Left ventricle myocardium inferior (tissue), 1 donor: Measurements from ENCODE around the gene STXBP6. TPM values are rescaled to one million over a fixed set of nuclear protein-coding genes. Genes with fewer than 3 reads are reported as not detected.

Experiments
- DNase-seq: peaks from one replicate; pipeline ENCODE4 v3.0.0-alpha.2; 2020
- H3K27ac ChIP-seq: fragments of 200-600 bp; replicated peaks from 2 replicates; pipeline ENCODE4 v1.8.0; 2021
- H3K27me3 ChIP-seq: fragments of 200-600 bp; 2 replicates; pipeline ENCODE4 v1.8.0; 2021; ENCODE audit warnings: low read depth
- H3K36me3 ChIP-seq: fragments of 200-600 bp; 2 replicates; pipeline ENCODE4 v1.8.0; 2021
- H3K4me1 ChIP-seq: fragments of 200-600 bp; 2 replicates; pipeline ENCODE4 v1.8.0; 2021
- H3K4me3 ChIP-seq: fragments of 200-600 bp; 2 replicates; pipeline ENCODE4 v1.8.0; 2021; ENCODE audit warnings: mild to moderate bottlenecking, moderate library complexity
- H3K9me3 ChIP-seq: fragments of 200-600 bp; replicated peaks from 2 replicates; pipeline ENCODE4 v1.8.0; 2021
- intact Hi-C: fragments of 100-400 bp; cut with micrococcal nuclease; formaldehyde crosslinking; loops from one replicate; pipeline ENCODE4 v1.11.0; 2022
- total RNA-seq: library from RNA; stranded (reverse); fragmentation: NEBNext Ultra II Directional; extraction: Animal tissue kit (Norgen Biotek cat#: 25700); gene quantifications from one replicate; pipeline ENCODE4 v1.2.1, GENCODE V29; 2021
- TF ChIP-seq, protein P1 (sequence below): fragments of 200-600 bp; IDR thresholded peaks from 2 replicates; pipeline ENCODE4 v1.8.0; 2021; ENCODE audit warnings: antibody characterized with exemption, mild to moderate bottlenecking, borderline replicate concordance
- donor health status: DM: no; HTN: yes; CAD: no; lungs with severe emphysema.

Gene STXBP6
- total RNA-seq, 1 donor from 2014 or later, result 21.7 TPM

DNA sequence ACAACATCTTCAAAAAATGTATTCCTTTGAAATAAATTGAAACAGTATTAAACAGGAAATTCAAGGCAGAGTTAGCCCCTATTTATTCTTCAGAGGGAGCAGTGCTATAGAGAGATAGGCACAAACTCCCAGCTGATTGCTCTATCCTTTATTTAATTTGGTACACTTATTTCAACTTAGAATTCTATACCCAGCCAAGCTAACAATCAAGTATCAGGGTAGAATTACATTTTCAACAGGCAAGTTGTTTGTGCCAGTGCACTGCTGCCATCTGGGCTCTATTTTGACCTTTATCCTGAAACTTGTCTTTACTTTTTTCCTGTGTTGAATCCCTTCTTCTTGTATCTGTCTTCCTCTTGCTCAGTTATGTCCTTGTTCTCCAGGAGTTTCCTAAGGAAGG lies 159.2 kb downstream of the STXBP6 start:
- H3K27me3 ChIP-seq, result no peaks in the 10 kb centered on the region
- TF ChIP-seq, protein P1, sequence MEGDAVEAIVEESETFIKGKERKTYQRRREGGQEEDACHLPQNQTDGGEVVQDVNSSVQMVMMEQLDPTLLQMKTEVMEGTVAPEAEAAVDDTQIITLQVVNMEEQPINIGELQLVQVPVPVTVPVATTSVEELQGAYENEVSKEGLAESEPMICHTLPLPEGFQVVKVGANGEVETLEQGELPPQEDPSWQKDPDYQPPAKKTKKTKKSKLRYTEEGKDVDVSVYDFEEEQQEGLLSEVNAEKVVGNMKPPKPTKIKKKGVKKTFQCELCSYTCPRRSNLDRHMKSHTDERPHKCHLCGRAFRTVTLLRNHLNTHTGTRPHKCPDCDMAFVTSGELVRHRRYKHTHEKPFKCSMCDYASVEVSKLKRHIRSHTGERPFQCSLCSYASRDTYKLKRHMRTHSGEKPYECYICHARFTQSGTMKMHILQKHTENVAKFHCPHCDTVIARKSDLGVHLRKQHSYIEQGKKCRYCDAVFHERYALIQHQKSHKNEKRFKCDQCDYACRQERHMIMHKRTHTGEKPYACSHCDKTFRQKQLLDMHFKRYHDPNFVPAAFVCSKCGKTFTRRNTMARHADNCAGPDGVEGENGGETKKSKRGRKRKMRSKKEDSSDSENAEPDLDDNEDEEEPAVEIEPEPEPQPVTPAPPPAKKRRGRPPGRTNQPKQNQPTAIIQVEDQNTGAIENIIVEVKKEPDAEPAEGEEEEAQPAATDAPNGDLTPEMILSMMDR, result no peak
- intact Hi-C loops, result no loop called here

GRCh38 chr14:24889843-24890242 lies 160.1 kb downstream of the STXBP6 start:
- TF ChIP-seq, protein P1, result no peak

More for the DNA sequence above, 159.2 kb downstream of the STXBP6 start:
- Histone ChIP-seq H3K4me3 (no peak overlapping the region), H3K9me3 (peaks cover 12% of the 10 kb centered on the region), H3K27ac (no peak overlapping the region), H3K4me1 (peaks cover 70% of the 10 kb centered on the region), H3K36me3 (peaks cover 7% of the 10 kb centered on the region)
- no peak for DNase-seq

GRCh38 chr14:24888532-24888931 lies 161.4 kb downstream of the STXBP6 start:
- intact Hi-C loops, result no loop called here
- Histone ChIP-seq H3K9me3 (peaks cover 12% of the 10 kb centered on the region), H3K27me3 (no peaks in the 10 kb centered on the region), H3K27ac (no peak overlapping the region), H3K4me3 (no peak overlapping the region), H3K4me1 (peaks cover 55% of the 10 kb centered on the region), H3K36me3 (peaks cover 7% of the 10 kb centered on the region)
- DNase-seq, result no peak
- TF ChIP-seq, protein P1, result no peak

More at GRCh38 chr14:24889843-24890242, 160.1 kb downstream of the STXBP6 start:
- H3K27ac ChIP-seq, result peak overlapping the region; percentile 15
- H3K27me3 ChIP-seq, result no peaks in the 10 kb centered on the region
- H3K4me1 ChIP-seq, result peaks cover 61% of the 10 kb centered on the region
- peaks cover 7% of the 10 kb centered on the region for H3K36me3 ChIP-seq
- intact Hi-C loops, result no loop called here
- DNase-seq, result no peak
- H3K4me3 ChIP-seq, result no peak overlapping the region
- peaks cover 12% of the 10 kb centered on the region for H3K9me3 ChIP-seq

GRCh38 chr14:24887623-24888304 lies 162.2 kb downstream of the STXBP6 start:
- H3K36me3 ChIP-seq, result peaks cover 7% of the 10 kb centered on the region
- intact Hi-C loops, result no loop called here
- H3K4me1 ChIP-seq, result peaks cover 55% of the 10 kb centered on the region
- peaks cover 12% of the 10 kb centered on the region for H3K9me3 ChIP-seq
- no peak overlapping the region for H3K4me3 ChIP-seq
- no peaks in the 10 kb centered on the region for H3K27me3 ChIP-seq
- TF ChIP-seq, protein P1, result no peak
- DNase-seq, result no peak
- H3K27ac ChIP-seq, result no peak overlapping the region

DNA sequence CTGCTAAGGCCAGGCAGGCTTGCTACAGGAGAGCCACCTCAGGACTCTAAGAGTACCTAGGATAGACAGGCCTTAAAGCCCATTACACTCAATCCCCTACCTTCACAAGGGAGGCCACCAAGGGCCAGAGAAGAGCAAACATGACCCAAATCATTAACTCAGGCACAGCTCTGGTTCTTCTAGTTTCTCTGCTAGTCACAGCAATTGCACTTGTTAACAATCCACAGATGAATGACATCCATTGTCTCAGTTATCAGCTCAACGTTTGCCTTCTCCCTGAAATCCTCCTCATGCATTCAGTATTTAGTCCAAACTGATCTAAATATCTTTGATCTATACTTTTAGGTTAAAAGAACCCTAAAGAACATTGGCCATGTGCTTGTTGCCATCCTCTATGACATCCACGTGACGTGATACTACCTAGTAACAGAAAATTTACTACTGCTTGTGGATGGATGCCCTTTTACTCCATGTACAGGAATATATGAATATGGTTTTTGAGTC lies 164.5 kb downstream of the STXBP6 start:
- H3K4me1 ChIP-seq, result peaks cover 59% of the 10 kb centered on the region
- intact Hi-C loops, result no loop called here
- H3K27ac ChIP-seq, result no peak overlapping the region
- TF ChIP-seq, protein P1, result no peak
- H3K27me3 ChIP-seq, result no peaks in the 10 kb centered on the region
- DNase-seq, result no peak
- peaks cover 3% of the 10 kb centered on the region for H3K9me3 ChIP-seq
- peaks cover under 1% of the 10 kb centered on the region for H3K36me3 ChIP-seq
- H3K4me3 ChIP-seq, result no peak overlapping the region
